ENCODE data around the gene C11orf58.
A peak's percentile ranks its signal among the peaks of the same experiment; 100 is the strongest.

GRCh38 chr11:16785520-16786128, 47.2 kb downstream of the C11orf58 start:
- TF ChIP-seq, protein P1, sequence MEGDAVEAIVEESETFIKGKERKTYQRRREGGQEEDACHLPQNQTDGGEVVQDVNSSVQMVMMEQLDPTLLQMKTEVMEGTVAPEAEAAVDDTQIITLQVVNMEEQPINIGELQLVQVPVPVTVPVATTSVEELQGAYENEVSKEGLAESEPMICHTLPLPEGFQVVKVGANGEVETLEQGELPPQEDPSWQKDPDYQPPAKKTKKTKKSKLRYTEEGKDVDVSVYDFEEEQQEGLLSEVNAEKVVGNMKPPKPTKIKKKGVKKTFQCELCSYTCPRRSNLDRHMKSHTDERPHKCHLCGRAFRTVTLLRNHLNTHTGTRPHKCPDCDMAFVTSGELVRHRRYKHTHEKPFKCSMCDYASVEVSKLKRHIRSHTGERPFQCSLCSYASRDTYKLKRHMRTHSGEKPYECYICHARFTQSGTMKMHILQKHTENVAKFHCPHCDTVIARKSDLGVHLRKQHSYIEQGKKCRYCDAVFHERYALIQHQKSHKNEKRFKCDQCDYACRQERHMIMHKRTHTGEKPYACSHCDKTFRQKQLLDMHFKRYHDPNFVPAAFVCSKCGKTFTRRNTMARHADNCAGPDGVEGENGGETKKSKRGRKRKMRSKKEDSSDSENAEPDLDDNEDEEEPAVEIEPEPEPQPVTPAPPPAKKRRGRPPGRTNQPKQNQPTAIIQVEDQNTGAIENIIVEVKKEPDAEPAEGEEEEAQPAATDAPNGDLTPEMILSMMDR (conservative IDR thresholded peaks at IDR 0.05; ENCODE audit: low read depth in 2 of 2): peak; percentile 75 to 89
- TF ChIP-seq EZH2phosphoT487 (IDR thresholded peaks at IDR 0.05; ENCODE audit: unreplicated experiment) (no peak), EZH2 (IDR thresholded peaks at IDR 0.05; ENCODE audit: low read depth, unreplicated experiment) (no peak)
- TF ChIP-seq, protein P2, sequence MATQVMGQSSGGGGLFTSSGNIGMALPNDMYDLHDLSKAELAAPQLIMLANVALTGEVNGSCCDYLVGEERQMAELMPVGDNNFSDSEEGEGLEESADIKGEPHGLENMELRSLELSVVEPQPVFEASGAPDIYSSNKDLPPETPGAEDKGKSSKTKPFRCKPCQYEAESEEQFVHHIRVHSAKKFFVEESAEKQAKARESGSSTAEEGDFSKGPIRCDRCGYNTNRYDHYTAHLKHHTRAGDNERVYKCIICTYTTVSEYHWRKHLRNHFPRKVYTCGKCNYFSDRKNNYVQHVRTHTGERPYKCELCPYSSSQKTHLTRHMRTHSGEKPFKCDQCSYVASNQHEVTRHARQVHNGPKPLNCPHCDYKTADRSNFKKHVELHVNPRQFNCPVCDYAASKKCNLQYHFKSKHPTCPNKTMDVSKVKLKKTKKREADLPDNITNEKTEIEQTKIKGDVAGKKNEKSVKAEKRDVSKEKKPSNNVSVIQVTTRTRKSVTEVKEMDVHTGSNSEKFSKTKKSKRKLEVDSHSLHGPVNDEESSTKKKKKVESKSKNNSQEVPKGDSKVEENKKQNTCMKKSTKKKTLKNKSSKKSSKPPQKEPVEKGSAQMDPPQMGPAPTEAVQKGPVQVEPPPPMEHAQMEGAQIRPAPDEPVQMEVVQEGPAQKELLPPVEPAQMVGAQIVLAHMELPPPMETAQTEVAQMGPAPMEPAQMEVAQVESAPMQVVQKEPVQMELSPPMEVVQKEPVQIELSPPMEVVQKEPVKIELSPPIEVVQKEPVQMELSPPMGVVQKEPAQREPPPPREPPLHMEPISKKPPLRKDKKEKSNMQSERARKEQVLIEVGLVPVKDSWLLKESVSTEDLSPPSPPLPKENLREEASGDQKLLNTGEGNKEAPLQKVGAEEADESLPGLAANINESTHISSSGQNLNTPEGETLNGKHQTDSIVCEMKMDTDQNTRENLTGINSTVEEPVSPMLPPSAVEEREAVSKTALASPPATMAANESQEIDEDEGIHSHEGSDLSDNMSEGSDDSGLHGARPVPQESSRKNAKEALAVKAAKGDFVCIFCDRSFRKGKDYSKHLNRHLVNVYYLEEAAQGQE (IDR thresholded peaks at IDR 0.05; ENCODE audit: unreplicated experiment): no peak

Measured in GM23338 (cell line).